ENCODE results near the gene GPBAR1.
"Not testable (repeated sequence)": the region's sequence is repeated elsewhere in the genome, so short reads cannot be mapped to it uniquely, and the experiment has no call there.

Gene GPBAR1

GRCh38 chr2:218311541-218312266 lies 50.9 kb downstream of the GPBAR1 start:
- DNase-seq: not testable (repeated sequence)

DNA sequence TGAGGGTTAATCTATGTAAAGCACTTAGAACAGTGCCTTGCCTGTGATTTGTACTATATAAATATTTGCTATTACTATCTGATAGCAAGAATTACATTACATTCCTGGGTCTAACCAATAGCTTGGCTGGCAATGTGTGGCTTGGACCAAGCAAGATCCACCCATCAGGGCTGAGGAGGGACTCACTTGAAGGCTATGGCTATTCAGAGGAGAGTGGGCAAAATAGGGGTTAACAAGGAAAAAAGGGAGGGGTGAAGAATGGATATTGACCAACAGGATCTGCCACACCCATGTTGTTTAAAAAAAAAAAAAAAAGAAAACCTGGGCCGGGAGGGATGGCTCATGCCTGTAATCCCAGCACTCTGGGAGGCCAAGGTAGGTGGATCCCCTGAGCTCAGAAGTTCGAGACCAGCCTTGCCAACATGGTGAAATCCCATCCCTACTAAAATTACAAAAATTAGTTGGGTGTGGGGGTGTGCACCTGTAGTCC lies 51.5 kb downstream of the GPBAR1 start:
- no peak for DNase-seq

GRCh38 chr2:218313356-218313755 lies 52.5 kb downstream of the GPBAR1 start:
- DNase-seq: no peak

Data from fibroblast of skin of back (primary cell).